ENCODE measurements around the gene RPUSD1.
"Not testable (repeated sequence)": the region's sequence is repeated elsewhere in the genome, so short reads cannot be mapped to it uniquely, and the experiment has no call there.

The RPUSD1 gene, protein sequence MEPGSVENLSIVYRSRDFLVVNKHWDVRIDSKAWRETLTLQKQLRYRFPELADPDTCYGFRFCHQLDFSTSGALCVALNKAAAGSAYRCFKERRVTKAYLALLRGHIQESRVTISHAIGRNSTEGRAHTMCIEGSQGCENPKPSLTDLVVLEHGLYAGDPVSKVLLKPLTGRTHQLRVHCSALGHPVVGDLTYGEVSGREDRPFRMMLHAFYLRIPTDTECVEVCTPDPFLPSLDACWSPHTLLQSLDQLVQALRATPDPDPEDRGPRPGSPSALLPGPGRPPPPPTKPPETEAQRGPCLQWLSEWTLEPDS

DNA sequence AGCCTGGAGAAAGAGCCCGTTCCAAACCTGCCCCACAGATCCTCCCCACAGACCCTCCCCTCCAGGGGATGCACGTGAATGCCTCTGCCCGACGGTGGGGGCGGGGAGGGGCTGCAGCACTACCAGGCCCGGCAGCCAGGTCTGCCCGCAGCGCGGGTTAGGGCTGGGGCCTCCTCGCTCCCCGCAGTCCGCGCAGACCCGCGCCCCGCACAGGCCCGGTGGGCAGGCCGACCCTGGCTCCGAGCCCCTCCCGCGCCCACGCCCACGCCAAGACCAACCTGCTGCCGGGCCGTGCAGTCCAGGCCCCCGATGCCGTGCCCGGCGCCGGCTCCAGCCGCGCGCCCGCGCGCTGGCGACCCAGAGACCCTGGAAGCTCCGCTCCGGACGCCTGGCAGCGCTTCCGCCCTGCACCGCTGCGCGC is at the start of gene RPUSD1:
Gene RPUSD1, minus strand, starts transcription at position 404 of the 421 bp plus-strand sequence. CDS start 644 bp downstream, outside the sequence.
- no peak for TF ChIP-seq JUND (IDR thresholded peaks at IDR 0.05; ENCODE audit: low read depth)
- DNase-seq (ENCODE audit: low read depth in 1 of 2, low spot score in 1 of 2), result no peak
- in situ Hi-C loops (cut with HindIII; ENCODE audit: low pct_unique_long_range_greater_than_20kb, low sequenced_read_pairs), result no loop called here

DNA sequence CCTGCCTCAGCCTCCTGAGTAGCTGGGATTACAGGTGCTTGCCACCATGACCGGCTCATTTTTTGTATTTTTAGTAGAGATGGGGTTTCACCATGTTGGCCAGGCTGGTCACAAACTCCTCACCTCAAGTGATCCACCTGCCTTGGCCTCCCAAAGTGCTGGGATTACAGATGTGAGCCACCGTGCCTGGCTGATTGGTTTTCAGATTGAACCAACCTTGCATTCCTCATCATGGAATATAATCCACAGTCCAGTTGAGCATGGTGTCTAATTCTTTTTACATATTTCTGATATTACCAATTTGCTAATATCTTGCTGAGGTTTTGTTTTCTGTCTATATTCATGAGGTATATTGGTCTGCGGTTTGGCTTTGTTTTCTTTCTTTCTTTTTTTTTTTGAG is 48.6 kb upstream of the RPUSD1 start:
- in situ Hi-C loops (cut with HindIII; ENCODE audit: low pct_unique_long_range_greater_than_20kb, low sequenced_read_pairs), result loop anchor here (10.0 kb wide), 1 partner anchor 308 kb away; no protein-coding TSS in a partner anchor
- not testable (repeated sequence) for DNase-seq (ENCODE audit: low read depth in 1 of 2, low spot score in 1 of 2)

DNA sequence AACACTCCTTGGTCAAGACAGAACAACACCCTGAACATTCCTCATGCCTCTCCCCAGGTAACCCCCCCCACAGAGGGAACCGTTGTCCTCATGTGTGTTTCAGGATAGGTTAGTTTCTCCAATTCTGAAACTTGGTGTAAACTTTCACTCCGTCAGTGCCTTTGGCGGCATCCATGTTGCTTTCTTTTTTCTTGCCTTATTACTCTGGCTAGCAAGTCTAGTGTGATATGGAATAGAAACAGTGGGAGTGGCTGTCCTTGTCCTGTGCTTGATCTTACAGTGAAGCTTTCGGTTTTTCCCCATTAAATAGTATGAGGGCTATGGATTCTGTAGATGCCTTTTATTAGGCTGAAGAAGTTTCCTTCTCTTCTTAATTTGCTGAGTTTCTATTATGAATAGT is 48.0 kb upstream of the RPUSD1 start:
- in situ Hi-C loops (cut with HindIII; ENCODE audit: low pct_unique_long_range_greater_than_20kb, low sequenced_read_pairs), result loop anchor here (10.0 kb wide), 1 partner anchor 309 kb away; no protein-coding TSS in a partner anchor
- no peak for TF ChIP-seq JUND (IDR thresholded peaks at IDR 0.05; ENCODE audit: low read depth)
- DNase-seq (ENCODE audit: low read depth in 1 of 2, low spot score in 1 of 2), result no peak

DNA sequence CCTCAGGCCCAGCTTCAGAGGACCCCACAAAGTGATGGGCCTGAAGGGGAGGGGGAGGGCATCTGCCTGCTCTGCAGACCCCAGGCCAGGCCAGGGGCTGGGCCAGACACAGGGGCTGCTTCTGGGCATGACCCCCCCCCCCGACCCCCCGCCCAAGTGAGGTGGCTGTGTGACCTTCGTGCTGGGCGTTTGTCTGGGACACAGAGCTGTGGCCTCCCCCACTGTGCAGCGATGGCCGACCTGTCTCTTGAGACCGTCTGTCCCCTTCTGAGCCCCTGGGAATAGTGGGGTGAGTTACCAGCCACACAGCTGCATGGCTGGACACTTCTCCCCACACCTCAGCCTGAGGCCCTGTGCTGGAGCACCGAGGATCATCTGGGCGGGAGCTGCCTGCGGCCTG is 47.2 kb upstream of the RPUSD1 start:
- in situ Hi-C loops (cut with HindIII; ENCODE audit: low pct_unique_long_range_greater_than_20kb, low sequenced_read_pairs), result loop anchor here (10.0 kb wide), 1 partner anchor 309 kb away; no protein-coding TSS in a partner anchor
- no peak for TF ChIP-seq JUND (IDR thresholded peaks at IDR 0.05; ENCODE audit: low read depth)
- no peak for DNase-seq (ENCODE audit: low read depth in 1 of 2, low spot score in 1 of 2)

DNA sequence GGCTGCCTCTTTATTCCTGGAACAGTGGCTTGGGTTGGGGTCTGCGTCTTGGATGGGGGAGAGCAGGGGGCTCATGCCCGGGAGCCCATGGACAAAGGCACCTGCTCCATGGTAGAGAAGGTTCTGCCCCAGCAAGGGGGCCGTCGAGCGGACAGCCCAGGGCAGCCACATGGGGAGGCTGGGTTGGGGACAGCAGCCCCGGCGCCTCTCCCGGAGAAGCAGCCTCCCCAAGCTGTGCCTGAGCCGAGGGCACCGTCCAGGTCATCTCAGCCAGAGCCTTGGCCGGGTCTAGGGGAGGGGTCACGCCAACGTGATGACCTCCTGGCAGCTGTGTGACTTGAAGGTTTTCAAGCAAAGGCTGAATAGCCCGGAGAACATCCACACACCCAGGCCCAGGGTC is 45.2 kb upstream of the RPUSD1 start:
- in situ Hi-C loops (cut with HindIII; ENCODE audit: low pct_unique_long_range_greater_than_20kb, low sequenced_read_pairs), result loop anchor here (10.0 kb wide), 1 partner anchor 311 kb away; no protein-coding TSS in a partner anchor
- DNase-seq (ENCODE audit: low read depth in 1 of 2, low spot score in 1 of 2), result no peak
- no peak for TF ChIP-seq JUND (IDR thresholded peaks at IDR 0.05; ENCODE audit: low read depth)

DNA sequence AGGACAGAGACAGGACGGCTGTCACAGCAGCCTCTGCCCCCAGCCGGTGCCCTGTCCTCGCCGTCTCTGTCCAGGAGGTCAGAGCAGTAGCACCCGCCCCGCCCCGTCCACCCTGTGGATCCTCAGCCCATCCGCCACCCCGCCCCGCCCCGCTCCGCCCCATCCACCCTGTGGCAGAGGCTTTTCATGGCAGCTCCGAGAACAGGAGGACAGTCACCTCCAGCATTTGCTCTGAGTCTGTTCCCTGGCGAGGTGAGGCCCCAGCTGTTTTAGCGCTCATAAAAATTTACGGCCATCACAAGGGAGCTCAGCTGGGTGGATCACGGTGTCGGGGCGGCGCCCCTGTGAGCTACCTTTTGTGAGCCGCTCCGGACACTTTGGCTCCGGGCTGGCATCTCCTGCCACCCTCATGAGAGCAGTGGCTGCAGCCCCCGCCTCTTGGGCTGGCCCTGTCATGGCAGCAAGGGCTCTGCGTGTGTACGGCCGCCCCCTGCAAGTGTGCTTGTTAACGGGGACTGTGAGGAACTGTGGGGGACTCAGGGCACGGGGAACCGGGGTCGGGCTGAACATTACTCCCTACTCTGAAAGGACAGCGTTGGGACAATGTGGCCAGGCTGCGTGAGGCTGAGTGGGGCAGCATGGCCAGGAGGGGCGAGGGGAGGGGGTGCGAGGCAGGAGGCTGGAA is 44.6 kb upstream of the RPUSD1 start:
- TF ChIP-seq JUND (IDR thresholded peaks at IDR 0.05; ENCODE audit: low read depth), result no peak
- in situ Hi-C loops (cut with HindIII; ENCODE audit: low pct_unique_long_range_greater_than_20kb, low sequenced_read_pairs), result loop anchor here (10.0 kb wide), 1 partner anchor 312 kb away; no protein-coding TSS in a partner anchor
- DNase-seq (ENCODE audit: low read depth in 1 of 2, low spot score in 1 of 2), result peak; percentile 28 to 41

DNA sequence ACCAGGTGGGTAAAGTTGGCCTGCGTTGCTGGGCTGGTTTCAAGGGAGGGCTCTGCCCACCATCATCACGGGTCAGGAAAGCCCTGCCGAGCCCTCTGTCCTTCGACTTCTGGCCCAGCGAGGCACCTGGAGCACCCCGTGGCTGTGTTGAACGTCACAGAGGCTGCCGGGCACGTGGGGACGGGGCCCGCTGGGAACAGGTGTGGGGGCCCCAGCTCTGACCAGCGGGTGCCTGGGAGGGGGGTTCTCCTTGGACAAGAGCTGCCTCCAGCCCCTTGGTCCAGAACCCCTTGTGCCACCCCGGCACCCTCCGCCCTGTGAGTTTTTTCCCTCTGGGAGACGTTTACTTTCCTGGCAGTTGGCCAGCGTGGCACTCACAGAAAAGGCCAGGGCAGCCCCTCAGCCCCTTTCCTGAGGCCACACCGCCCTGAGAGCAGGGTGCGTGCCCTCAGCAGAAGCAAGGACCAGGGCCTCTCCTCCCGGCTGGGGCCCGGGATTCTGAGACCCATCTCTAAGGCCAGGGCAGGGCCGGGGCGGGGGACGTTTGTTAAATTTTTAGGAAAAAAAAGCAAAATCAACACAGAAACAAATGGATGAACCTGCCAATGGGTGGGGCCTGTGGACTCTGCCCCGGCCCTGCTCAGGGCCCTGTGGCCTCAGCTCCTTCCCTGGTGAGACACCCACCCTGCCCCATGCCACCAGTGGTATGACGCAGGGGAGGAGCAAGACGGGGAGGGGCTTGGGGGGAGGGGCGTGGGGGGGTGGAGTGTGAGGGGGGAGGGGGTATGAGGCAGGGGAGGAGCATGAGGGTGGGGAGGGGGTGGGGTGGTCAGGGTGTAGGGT is 43.6 kb upstream of the RPUSD1 start:
- in situ Hi-C loops (cut with HindIII; ENCODE audit: low pct_unique_long_range_greater_than_20kb, low sequenced_read_pairs), result loop anchor here (10.0 kb wide), 1 partner anchor 313 kb away; no protein-coding TSS in a partner anchor
- DNase-seq (ENCODE audit: low read depth in 1 of 2, low spot score in 1 of 2), result no peak
- TF ChIP-seq JUND (IDR thresholded peaks at IDR 0.05; ENCODE audit: low read depth), result no peak

DNA sequence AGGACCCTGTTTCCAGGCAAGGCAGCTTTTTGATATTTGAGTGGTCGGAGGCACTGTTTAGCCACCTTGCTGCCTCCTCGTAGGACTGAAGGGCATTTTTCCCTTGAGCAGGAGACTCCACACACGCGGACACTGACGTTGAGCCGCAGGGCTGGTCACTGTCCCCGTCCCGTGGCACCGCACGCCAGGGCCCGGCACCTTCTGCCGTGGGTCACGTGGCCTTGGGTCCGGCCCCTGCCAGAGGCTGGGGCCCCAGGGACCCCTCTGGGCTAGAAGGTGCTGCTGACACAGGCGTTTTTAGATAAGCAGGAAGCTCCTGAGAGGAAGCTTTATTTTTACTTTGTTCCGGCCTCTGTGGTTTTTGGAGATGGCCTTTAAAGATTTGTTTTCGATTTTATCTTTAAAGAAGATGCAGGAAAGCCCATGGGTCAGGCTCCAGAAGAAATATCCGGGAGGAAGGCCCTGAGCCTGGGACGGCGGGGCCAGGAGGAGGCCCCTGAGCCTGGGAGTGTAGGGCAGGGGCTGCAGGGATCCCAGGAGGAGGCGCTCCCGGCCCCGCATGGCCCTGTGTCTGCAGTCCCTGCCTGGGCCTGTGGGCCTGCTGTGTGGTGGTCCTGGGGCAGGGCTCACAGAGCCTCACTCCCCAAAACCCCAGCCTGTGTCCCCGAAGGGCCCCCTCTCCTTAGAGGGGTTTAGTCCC is 42.8 kb upstream of the RPUSD1 start:
- TF ChIP-seq JUND (IDR thresholded peaks at IDR 0.05; ENCODE audit: low read depth), result no peak
- no peak for DNase-seq (ENCODE audit: low read depth in 1 of 2, low spot score in 1 of 2)
- in situ Hi-C loops (cut with HindIII; ENCODE audit: low pct_unique_long_range_greater_than_20kb, low sequenced_read_pairs), result loop anchor here (10.0 kb wide), 1 partner anchor 314 kb away; no protein-coding TSS in a partner anchor

DNA sequence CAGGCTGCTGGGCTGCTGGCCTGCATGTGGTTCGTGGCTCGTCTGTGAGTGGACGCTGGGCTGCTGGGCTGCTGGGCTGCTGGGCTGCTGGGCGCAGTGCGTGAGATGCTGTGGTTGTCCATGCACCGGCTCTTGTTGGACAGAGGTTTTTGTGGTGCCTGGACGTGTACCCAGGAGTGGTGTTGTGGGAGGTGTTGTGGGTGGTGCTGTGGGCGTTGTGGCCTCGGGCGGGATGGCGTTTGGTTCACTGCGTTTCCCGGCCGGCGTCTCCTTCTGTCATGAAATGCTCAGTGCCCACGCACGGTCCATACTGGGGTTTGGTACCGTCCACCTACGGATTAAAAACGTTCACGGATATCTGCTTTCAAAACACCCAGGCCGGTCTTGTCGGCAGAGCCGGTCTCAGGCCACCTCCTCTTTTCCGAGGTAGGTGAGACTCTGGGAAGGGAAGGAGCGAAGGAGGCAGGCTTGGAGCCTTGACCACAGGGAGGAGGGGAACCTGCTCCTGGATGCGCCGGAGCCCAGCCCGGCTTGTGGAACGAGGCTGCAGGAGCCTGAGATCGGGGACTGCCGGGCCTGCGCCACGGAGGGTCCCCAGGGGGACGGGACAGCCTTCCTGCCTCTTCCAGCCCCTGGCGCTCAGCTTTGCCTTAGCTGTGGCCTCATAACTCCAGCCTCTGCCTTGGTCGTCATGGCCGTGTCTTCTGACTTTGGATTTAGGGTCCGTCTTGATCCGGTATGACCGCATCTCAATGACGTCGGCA is 42.1 kb upstream of the RPUSD1 start:
- no peak for DNase-seq (ENCODE audit: low read depth in 1 of 2, low spot score in 1 of 2)
- TF ChIP-seq JUND (IDR thresholded peaks at IDR 0.05; ENCODE audit: low read depth), result no peak
- in situ Hi-C loops (cut with HindIII; ENCODE audit: low pct_unique_long_range_greater_than_20kb, low sequenced_read_pairs), result loop anchor here (10.0 kb wide), 1 partner anchor 315 kb away; no protein-coding TSS in a partner anchor

DNA sequence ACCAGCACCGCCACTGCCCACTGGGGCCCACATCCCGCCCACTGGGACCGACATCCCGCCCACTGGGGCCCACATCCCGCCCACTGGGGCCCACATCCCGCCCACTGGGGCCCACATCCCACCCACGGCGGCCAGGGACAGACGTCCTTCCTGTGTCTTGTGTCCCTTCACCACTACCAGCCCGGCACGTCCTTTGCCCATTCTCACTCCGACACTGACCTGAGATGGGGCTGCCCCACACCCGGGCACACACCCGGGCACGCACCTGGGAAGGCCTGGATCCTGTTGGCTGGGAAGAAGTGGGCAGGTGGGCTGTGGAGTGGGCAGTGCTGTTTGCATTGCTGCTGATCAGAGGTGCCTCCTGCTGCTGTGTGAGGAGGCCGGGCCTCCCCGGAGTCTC is 40.7 kb upstream of the RPUSD1 start:
- TF ChIP-seq JUND (IDR thresholded peaks at IDR 0.05; ENCODE audit: low read depth), result no peak
- no peak for DNase-seq (ENCODE audit: low read depth in 1 of 2, low spot score in 1 of 2)
- in situ Hi-C loops (cut with HindIII; ENCODE audit: low pct_unique_long_range_greater_than_20kb, low sequenced_read_pairs), result no loop called here

DNA sequence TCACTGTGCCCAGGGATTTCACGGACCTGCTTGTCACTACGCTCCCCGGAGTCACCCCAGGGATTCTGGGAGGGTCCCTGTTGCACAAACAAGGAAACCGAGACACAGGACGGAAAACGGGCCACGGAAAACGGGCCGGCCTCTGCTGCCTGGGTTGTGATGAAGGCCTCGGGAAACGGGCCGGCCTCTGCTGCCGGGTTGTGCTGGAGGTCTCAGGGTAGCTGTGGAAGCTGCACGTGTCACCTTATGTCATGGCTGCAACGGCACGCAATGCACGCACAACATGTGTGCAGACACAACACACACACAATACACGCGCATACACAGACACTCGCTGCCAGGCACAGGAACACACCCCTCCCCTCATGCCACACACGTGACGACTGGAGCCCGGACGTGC is 39.3 kb upstream of the RPUSD1 start:
- DNase-seq (ENCODE audit: low read depth in 1 of 2, low spot score in 1 of 2), result no peak
- TF ChIP-seq JUND (IDR thresholded peaks at IDR 0.05; ENCODE audit: low read depth), result no peak
- in situ Hi-C loops (cut with HindIII; ENCODE audit: low pct_unique_long_range_greater_than_20kb, low sequenced_read_pairs), result no loop called here

Data from T47D (cell line).